HG03064 (cell line): ENCODE results near the gene RLN1.
"Not testable (repeated sequence)": the region's sequence is repeated elsewhere in the genome, so short reads cannot be mapped to it uniquely, and the experiment has no call there.

Experiments used
- ATAC-seq: cut with Tn5 transposase; IDR thresholded peaks from one replicate; pipeline ENCODE4 v1.9.1; 2021; ENCODE audit warnings: low read depth; ENCODE audit not compliant: unreplicated experiment

The RLN1 gene, protein sequence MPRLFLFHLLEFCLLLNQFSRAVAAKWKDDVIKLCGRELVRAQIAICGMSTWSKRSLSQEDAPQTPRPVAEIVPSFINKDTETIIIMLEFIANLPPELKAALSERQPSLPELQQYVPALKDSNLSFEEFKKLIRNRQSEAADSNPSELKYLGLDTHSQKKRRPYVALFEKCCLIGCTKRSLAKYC

DNA sequence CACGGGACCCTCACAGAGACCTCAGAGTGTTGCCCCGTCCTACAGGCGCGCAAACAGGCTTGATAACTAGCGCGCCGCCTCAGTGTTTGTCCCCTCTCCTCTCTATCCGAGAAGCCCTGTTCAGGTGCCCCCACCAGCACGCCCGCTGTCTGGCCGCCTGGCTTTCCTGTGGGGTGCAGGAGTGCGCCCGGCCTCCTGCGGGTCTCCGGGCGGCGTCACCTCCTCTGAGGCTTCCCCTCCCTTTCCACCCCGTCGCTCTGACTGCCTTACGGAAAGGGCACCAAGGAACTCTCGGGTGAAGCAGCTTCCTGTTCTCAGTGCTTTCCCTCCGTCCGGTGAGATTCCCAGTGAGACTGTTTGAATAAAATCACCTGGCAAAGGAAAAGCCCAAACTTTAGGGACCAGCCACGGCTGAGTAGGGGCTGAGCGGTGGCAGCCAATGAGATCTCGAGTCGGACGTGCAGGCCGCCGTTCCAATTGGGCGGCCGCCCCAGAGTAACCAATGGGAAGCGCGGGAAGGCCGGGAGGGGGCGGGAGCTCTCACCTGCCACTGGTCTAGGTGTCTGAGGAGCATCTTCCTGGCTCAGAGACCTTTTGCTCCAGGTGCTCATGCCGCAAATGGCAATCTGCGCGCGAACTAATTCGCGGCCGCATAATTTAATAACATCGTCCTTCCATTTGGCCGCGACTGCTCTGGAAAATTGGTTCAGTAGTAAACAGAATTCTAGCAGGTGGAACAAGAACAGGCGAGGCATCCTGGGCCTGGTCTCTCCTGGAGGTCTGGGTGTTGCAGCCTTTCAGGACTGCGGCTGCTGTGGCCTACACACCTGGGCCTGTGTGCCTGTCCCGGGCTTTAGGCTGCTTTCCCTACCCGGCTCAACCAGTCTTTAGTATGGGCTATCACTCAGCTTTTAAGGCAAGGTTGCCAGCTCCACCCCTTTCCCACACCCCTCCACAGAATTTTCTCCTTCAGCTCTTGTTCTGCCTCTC, at the start of gene RLN1:
Gene RLN1 (minus strand): TSS at position 885 of the 990 bp plus-strand sequence. CDS start 130 bp downstream, at position 755.
- ATAC-seq: peak; percentile 99

DNA sequence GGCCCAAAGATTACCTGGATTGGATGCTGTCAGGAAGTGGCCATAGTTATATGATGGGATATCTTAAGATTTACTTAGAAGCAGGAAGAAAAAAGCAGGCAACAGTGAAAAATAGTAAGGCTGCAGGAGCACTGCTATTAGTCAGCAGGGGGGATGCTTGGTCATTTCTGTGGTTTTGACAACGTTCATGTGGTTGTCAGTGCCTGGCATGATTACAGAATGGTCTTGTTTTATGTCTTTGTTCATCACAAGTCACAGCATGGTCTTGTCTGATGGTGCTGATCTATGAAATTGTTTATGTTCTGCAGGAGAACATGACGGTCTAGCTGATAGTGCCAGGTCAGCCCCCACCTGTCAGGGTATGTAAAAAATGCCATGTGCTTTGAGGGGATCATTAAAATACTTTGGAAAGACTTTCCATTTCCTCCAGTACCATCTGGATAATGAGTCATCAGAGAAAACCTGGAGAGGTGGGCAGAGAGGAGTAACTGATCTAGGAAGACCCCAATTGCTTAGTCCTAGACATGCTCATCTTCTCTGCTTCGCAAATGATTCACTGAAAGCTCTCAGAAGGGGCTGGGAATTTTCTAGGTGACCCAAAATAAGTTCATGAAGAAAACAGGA, 49.5 kb upstream of the RLN1 start:
- ATAC-seq: no peak

DNA sequence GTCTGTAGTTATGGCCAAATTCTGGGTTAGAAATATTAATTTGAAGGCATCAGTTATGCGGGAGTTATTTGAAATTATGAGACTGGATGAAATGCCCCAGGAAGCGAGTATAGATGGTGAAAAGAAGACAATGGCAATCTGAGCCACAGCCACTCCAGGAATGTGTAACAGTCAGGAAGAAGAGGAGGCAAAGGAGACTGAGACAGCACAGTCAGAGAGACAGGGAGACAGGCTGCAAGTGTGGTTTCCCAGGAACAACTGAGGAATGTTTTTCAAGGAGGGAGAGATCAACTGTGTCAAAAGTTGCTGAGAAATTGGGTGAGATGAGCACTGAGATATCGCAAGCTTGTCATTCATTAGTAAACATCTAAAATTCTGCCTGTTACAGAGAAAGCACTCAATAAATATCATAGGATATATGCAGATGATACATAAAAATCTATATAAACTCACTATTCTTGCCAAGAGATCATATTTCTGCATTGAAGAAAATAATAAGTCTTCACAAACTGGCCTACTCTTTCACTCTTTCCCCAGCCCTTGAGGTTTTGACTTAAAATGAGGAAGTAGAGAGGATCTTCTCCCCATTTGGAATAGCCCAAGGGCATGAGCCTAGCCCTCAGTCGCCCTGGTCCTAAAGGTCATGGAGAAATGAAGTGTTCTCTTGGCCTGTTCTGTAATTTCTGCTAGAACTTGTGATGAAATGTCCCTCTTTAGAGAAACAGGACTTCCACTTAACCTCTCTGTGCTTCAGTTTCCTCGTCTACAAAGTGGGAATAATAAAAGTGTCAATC, 48.5 kb upstream of the RLN1 start:
- no peak for ATAC-seq

DNA sequence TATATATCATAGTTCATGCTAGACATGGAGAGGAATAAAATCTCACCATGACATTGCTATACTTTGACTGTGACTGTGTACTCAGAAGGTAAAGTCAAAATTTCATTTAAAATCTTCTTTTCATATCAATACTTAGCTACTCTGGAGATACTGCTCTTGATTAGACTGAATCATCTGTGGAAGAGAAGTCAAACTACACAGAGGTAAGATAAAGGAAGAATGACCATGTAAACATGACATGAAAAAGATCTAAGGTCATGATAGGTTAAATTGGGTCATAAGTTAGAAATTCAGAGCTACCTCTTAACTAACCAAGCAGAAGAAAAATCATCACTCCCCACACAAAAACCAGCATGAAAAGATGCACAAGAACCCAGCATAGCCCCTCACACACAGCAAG, 44.8 kb upstream of the RLN1 start:
- no peak for ATAC-seq

DNA sequence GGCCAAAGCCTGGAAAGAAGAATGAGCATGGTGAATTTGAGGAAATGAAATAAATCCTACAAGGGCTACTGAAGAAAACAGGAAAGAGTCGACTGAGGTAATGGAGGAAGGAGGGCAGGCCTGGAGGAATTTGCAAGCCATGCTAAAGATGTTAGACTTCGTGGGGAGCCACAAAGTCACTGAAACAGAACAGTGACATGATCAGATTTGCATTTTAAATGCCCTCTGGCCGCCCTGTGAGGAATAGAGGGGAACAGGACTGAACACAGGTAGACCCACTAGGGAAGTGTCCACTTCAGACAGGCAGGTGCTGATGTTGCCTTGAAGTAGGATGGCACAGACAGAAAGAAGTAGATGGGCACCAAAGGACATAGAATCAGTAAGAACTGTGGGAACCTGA, 42.8 kb upstream of the RLN1 start:
- ATAC-seq: no peak

DNA sequence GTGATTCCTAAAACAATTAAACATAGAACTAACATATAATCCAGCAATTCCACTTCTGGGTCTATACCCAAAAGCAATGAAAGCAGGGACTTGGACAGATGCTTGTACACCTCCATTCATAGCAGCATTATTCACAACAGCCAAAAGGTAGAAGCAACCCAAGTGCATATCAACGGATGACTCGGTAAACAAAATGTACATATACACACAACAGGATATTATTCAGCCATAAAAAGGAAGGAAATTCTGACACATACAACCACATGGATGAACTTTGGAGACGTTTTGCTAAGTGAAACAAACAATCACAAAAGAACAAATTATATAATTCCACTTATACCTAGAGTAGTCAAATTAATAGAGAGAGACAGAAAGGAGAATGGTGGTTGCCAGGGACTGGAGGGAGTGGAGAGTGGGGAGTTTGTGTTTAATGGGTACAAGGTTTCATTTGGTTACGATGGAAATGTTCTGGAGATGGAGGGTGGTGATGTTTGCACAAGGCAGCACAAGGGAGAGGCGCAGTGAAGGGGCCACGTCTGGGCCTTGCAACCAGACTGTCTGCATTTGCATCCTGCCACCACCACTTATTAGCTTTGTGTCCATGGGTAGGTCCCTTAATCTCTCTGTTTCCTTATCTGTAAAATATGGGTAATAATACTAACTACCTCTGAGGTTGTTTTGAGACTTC, 36.3 kb upstream of the RLN1 start:
- ATAC-seq: no peak

DNA sequence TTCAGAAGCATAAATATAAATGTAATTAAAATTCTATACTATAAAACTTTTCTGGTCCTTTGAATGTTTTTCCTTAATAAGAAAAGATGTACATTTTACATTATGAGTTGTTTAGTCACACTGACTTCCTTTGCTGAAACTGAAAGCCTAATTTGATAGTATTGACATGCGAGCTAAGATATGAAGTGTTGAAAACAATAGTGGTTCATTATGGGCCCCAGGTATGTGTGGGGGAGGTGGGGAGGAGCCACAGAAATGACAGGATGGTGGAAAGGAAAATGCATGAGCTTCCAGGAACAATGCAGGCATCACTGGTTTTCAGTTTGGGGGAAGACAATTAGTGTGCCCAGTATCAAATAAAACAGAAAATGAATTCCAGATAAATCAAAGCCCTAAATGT, 35.4 kb upstream of the RLN1 start:
- peak; percentile 73 for ATAC-seq

DNA sequence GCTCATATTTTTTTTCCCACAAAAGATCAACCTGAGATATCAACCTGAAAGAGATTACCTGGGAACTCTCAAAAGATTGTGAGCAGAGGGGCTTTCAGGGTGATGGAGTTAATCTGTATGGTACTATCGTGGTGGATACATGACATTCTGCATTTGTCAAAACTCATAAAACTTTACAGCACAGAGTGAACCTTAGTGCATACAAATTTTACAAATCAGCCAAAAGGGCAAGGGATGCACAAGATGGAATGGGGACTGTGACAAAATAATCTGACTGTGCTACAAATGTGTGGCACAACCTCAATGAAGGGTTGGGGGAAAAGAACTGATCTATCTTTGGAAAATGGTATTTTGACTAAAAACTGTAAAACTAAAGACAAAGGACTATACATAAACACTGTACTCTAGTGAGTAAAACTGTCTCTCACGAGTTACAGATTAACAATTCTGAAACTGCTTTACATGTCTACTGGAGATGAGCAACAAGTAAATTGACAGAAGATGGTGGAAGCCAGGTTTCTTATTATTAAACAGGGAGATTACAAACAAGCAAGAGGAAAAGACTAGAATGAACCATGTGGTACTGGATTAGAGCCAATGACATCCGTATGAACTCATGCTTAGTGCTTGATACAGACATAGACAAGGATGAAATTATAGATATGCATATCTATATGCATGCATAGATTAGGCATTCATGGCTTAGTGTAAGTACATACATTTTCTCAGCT, 24.8 kb upstream of the RLN1 start:
- peak; percentile 96 for ATAC-seq

DNA sequence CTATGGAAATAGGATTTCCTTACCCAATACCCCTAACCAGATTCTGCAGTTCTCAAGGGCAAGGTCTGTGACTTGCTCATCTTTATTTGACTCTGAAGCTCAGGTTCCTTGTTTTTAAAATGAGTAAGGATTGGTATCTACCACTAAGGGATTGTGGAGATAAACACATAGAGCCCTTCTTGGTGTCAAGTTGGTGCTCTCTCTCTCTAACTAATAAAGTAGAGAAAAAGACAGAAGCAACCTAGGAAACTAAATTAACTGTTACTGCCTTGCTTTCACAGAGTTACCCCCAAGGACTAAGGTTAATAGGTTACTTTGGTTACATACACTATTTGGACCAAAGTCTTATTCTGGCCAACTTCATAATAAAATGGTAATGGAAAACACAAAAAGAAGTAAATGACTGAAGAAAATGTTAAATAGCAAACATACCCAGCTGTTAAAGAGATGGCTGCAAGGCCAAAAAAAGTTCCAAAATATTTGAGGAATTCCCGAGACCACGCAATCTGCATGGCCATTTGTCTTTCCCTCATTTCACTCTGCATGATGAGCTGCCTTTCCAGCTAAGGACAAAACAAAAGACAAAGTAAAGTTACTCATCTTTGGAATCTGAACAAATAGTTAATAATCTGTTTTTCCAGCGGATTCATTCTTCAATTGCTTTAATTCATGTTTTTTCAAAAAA, 21.8 kb upstream of the RLN1 start:
- no peak for ATAC-seq

DNA sequence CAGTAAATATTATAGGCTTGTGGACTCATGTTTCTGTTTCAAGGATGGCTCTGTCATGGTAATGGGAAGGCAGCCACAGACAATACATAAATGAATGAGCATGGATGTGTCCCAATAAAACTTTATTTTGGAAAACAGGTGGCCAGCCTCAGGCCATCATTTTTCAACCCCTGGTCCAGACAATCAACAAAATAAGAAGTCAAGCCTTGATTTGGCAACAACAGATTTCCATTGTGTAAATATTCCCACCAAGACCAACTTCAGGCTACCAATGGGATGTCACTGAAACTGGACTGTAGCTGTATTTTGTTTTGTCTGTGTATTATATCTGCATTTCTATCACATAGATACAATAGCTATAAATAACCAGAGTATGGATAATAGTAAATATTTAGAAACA, 20.7 kb upstream of the RLN1 start:
- no peak for ATAC-seq

DNA sequence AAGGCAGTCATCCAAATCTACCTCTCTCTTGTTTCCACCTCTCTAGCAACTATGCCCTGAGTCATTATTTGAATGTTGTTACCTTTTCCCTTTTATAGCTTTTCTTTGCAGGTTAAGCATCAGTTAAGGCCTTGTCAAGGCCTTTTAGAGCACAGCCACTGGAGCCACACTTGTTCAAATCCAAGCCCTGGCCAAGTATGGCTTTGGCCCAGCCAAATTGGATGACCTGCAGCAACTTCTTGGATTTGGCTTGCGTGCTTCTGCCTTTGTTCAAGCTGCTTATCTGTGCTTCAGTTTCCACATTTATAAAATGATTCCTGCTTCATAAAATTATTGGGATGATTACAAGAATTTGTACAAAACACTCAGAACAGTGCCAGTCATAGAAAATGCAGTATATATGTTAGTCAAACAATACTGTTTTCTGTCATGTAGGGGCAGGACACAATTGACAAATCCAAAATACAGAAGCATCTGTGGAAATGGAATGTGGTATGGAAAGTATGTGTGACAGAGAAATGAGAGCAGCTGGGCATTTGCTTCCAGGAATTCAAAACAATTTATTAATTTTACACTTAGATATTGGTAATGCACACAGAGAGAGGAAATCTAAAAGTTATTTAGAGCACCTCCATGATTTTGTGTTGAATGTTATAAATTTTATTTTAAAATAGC, 17.9 kb upstream of the RLN1 start:
- no peak for ATAC-seq

DNA sequence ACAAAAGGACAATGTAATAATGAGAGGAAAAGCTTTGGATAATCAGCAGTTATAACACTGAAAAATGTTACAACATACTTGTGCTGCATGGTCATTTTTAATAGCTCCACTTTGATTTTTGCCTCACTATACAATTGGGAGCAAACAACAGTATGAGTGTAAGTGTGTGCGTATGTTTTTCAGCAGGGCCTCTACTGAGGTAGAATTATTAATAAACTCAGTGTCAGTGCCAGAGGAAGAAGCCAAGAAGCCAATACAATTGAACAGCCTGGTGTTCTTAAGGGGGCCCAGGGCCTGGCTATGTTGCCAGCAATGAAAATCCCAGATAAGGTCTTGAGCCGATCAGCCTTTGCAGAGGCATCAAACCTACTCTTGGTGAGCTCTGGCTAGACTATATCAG, 16.1 kb upstream of the RLN1 start:
- no peak for ATAC-seq

DNA sequence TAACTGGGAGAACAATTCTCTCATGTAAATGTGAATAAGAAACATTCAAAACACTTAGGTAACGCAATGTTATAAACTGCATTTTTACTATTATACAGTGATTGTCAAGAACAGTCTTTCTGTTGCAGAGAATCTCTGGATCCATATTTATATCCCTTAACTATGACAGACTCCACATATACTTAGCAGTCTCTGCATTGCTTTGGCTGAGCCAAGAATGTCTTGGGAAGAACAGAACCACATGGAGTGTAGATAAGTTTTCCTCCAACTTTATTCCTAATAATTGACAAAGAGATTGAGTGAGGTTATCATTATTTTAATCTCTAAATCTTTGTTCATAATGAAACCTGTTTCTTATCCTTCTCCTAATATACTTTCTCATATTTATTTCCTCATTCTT, 15.6 kb upstream of the RLN1 start:
- ATAC-seq: no peak

DNA sequence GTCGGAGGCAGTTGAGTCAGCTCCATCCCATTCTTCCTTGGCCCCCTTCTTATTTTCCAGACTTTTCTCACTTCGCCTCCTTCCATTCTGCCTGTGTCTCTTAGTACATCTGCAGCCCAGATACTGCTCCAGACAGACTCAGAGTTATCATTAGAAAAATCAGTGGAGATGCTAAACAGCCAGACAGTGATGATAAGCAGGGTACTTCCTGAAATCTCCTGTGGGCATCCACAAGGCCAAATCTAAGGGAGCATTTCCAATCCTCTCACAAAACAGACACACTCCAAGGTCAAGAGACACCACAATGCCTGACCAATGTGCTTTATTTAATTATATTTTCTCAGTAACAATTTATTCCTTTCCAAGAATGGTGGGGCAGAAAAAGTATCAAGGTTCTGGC, 14.5 kb upstream of the RLN1 start:
- no peak for ATAC-seq

DNA sequence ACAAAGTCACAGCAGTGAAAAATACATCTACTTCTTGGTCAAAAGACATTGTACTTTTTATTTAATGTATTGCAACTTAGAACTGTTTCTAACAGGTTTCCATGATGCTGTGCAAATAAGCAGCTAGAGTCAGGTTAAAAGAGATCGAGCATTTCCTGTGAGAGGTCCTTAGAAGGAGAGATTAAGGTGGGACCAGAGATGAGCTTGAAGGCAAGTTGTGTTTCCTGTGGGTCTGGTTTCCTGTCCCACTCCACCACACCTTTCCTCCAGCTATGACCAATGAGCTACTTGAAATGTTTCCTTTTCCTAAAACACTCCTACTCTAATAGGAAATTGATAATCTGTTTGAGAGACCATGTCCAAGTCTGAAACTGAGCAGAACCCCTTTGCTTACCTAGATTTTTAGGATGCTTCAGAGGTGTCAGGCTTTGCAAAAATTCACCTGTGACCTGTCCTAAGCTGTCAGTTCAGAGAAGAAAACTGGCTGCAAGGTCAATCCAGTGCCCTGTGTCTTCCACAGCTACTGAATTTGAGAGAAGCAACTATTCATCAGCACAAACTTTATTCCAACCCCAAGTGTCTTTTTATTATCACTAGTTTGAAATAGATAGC, 13.1 kb upstream of the RLN1 start:
- no peak for ATAC-seq

DNA sequence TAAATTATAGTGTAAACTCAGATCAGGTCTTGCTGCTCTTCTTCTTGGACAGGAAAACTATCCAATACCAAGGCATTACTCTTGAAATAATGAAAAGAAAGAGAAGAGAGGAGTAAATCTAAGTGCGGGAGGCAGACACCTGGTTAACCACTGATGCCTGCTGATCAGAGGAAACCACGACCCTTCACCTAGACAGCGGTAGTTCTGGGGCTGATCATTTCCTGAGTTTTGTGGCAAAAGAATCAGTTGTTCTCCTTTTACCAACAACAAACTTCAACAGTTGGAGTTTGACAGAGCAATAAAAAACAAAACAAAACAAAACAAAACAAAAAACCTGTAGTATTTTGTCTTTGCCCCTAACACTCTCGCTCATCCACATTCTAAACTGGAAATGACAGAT, 3.0 kb downstream of the RLN1 start:
- ATAC-seq: no peak

DNA sequence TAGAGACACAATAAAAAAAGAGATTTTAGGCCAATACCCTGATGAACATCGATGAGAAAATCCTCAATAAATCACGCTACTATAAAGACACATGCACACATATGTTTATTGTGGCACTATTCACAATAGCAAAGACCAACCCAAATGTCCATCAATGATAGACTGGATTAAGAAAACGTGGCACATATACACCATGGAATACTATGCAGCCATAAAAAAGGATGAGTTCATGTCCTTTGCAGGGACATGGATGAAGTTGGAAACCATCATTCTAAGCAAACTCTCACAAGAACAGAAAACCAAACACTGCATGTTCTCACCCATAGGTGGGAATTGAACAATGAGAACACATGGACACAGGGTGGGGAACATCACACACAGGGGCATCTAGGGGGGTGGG, 8.4 kb downstream of the RLN1 start:
- not testable (repeated sequence) for ATAC-seq
